Measurements from ENCODE around the gene IGFBP6.

DNA sequence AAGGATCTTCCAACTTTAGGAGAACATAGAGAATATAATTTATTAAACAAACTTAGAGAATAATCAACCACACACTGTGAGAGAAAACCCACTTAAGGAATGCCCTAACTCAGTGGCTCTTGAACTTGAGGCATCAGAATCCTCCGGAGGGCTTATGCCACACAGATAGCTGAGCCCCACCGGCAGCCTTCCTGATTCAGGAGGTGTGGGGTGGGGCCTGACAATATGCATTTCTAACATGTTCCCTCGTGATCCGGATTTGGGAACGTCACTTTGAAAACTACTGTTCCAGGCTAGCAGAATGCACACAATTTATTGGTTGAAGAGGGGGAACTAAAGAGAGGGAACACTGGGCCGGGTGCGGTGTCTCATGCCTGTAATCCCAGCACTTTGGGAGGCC, 3.8 kb downstream of the IGFBP6 start:
- TF ChIP-seq CTCF (IDR thresholded peaks at IDR 0.05), result no peak
- no peak for TF ChIP-seq POLR2A (IDR thresholded peaks at IDR 0.05)
- no peak for TF ChIP-seq POLR2AphosphoS5 (IDR thresholded peaks at IDR 0.05)

Measured in prostate gland (tissue), 2 donors.